ENCODE data around the gene CABLES1.
"Not testable (repeated sequence)": the region's sequence is repeated elsewhere in the genome, so short reads cannot be mapped to it uniquely, and the experiment has no call there.

DNA sequence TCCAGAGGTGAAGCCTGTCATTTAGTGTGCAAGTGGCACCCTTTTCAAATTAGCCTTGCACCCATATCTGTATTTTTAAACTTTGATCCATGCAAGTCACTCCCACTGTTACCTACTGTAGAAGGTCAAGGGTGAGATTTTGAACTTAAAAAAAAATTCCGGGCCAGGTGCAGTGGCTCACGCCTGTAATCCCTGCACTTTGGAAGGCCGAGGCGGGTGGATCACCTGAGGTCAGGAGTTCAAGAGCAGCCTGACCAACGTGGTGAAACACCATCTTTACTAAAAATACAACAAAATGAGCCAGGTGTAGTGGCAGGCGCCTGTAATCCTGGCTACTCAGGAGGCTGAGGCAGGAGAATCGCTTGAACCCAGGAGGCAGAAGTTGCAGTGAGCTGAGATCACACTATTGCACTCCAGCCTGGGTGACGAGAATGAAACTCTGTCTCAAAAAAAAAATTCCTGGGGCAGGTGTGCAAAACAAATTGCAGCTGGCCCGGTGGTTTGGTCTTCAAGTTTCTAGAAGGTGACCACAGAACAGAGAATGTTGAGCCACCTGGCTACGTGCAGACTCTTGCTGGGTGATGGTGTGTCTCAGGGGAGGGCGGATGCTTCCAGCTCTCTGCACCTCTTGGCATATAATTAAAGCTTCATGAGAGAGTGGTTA lies 106.7 kb downstream of the CABLES1 start:
- TF ChIP-seq, protein P1, sequence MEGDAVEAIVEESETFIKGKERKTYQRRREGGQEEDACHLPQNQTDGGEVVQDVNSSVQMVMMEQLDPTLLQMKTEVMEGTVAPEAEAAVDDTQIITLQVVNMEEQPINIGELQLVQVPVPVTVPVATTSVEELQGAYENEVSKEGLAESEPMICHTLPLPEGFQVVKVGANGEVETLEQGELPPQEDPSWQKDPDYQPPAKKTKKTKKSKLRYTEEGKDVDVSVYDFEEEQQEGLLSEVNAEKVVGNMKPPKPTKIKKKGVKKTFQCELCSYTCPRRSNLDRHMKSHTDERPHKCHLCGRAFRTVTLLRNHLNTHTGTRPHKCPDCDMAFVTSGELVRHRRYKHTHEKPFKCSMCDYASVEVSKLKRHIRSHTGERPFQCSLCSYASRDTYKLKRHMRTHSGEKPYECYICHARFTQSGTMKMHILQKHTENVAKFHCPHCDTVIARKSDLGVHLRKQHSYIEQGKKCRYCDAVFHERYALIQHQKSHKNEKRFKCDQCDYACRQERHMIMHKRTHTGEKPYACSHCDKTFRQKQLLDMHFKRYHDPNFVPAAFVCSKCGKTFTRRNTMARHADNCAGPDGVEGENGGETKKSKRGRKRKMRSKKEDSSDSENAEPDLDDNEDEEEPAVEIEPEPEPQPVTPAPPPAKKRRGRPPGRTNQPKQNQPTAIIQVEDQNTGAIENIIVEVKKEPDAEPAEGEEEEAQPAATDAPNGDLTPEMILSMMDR (IDR thresholded peaks at IDR 0.05; ENCODE audit: low read length): not testable (repeated sequence)
- not testable (repeated sequence) for TF ChIP-seq EZH2 (IDR thresholded peaks at IDR 0.05; ENCODE audit: borderline replicate concordance, low read length)

Data from OCI-LY1 (cell line).